GM23338 (cell line): Measurements from ENCODE around the gene CDH4. TPM values are rescaled to one million over a fixed set of nuclear protein-coding genes. Genes with fewer than 3 reads are reported as not detected.

Source experiments
- ATAC-seq: fragments of 200-7000 bp; cut with Tn5 transposase; 3 replicates; pipeline ENCODE4 v1.9.1; 2020
- DNase-seq: peaks from one replicate; pipeline ENCODE4 v3.0.0-alpha.2; 2015; ENCODE audit warnings: low spot score
- H2AFZ ChIP-seq: fragments of 200-600 bp; sonication (generic); 2 replicates; pipeline ENCODE4 v1.8.0; 2016; ENCODE audit warnings: antibody characterized with exemption, mild to moderate bottlenecking, moderate library complexity
- H3F3A ChIP-seq: fragments of 200-600 bp; sonication (generic); replicated peaks from 2 replicates; pipeline ENCODE4 v1.8.0; 2017; ENCODE audit warnings: antibody characterized with exemption, mixed run types, low read depth
- H3K27ac ChIP-seq: fragments of 200-600 bp; sonication (generic); 2 replicates; pipeline ENCODE4 v1.6.1; 2016; ENCODE audit warnings: low read depth
- H3K27me3 ChIP-seq: fragments of 200-600 bp; sonication (generic); 2 replicates; pipeline ENCODE4 v1.8.0; 2016; ENCODE audit warnings: mild to moderate bottlenecking, mixed run types, moderate library complexity; ENCODE audit not compliant: insufficient read depth
- H3K36me3 ChIP-seq: fragments of 200-600 bp; sonication (generic); 2 replicates; pipeline ENCODE4 v1.8.0; 2016; ENCODE audit warnings: mild to moderate bottlenecking; ENCODE audit not compliant: insufficient read depth
- H3K4me1 ChIP-seq: fragments of 200-600 bp; sonication (generic); 2 replicates; pipeline ENCODE4 v1.8.0; 2016; ENCODE audit warnings: mild to moderate bottlenecking, moderate library complexity; ENCODE audit not compliant: insufficient read depth
- H3K4me2 ChIP-seq: fragments of 200-600 bp; sonication (generic); 2 replicates; pipeline ENCODE4 v1.7.1; 2017; ENCODE audit warnings: mixed run types
- H3K4me3 ChIP-seq: fragments of 200-600 bp; sonication (generic); 2 replicates; pipeline ENCODE4 v1.6.1; 2016; ENCODE audit warnings: mixed run types
- H3K79me2 ChIP-seq: fragments of 200-600 bp; sonication (generic); replicated peaks from 2 replicates; pipeline ENCODE4 v1.8.0; 2017; ENCODE audit warnings: mild to moderate bottlenecking; ENCODE audit not compliant: insufficient read depth
- H3K9me2 ChIP-seq: fragments of 200-600 bp; sonication (generic); 2 replicates; pipeline ENCODE4 v1.8.0; 2017; ENCODE audit not compliant: insufficient read depth
- H4K20me1 ChIP-seq: fragments of 200-600 bp; sonication (generic); replicated peaks from 2 replicates; pipeline ENCODE4 v1.8.0; 2017; ENCODE audit warnings: mild to moderate bottlenecking; ENCODE audit not compliant: insufficient read depth
- H3K27ac Mint-ChIP-seq: 2 replicates; pipeline ENCODE4 v1.8.0; 2020; ENCODE audit warnings: inconsistent platforms, mild to moderate bottlenecking, moderate library complexity, mixed read lengths
- H3K27me3 Mint-ChIP-seq: 3 replicates; pipeline ENCODE4 v1.8.0; 2022; ENCODE audit warnings: low read depth, mild to moderate bottlenecking, moderate library complexity, mixed read lengths, inconsistent platforms; ENCODE audit not compliant: insufficient read depth, poor library complexity
- H3K36me3 Mint-ChIP-seq: 3 replicates; pipeline ENCODE4 v1.8.0; 2021; ENCODE audit warnings: low read depth, mild to moderate bottlenecking, inconsistent platforms, moderate library complexity, mixed read lengths
- H3K4me1 Mint-ChIP-seq: 3 replicates; pipeline ENCODE4 v1.8.0; 2020; ENCODE audit warnings: mild to moderate bottlenecking, inconsistent platforms, mixed read lengths
- H3K4me3 Mint-ChIP-seq: 3 replicates; pipeline ENCODE4 v1.8.0; 2021; ENCODE audit warnings: moderate library complexity, mild to moderate bottlenecking, inconsistent platforms, mixed read lengths
- H3K9me3 Mint-ChIP-seq: 3 replicates; pipeline ENCODE4 v1.8.0; 2020; ENCODE audit warnings: moderate library complexity, mild to moderate bottlenecking, inconsistent platforms, mixed read lengths
- EZH2phosphoT487 ChIP-seq: fragments of 200-600 bp; sonication (generic); IDR thresholded peaks from one replicate; pipeline ENCODE4 v1.8.1; 2018; ENCODE audit warnings: antibody characterized with exemption; ENCODE audit not compliant: unreplicated experiment
- JUNB ChIP-seq: IDR thresholded peaks from one replicate; pipeline ENCODE4 v1.6.1; 2016; ENCODE audit warnings: antibody characterized with exemption; ENCODE audit not compliant: unreplicated experiment
- NANOG ChIP-seq: IDR thresholded peaks from 2 replicates; pipeline ENCODE4 v1.6.1; 2016; ENCODE audit warnings: antibody characterized with exemption, borderline replicate concordance
- STAT1 ChIP-seq: IDR thresholded peaks from one replicate; pipeline ENCODE4 v1.6.1; 2016; ENCODE audit warnings: antibody characterized with exemption; ENCODE audit not compliant: unreplicated experiment
- ZNF462 ChIP-seq: fragments of 250-450 bp; sonication (Bioruptor Pico); IDR thresholded peaks from 2 replicates; pipeline ENCODE4 v1.5.0; 2020; ENCODE audit warnings: mild to moderate bottlenecking, moderate library complexity
- polyA plus RNA-seq: library from polyadenylated mRNA; unstranded; fragments of >200 nt; fragmentation: Nextera tagmentation; extraction: Ambion mirVana; gene quantifications from 2 replicates; pipeline ENCODE4 v1.2.1, GENCODE V29; 2016
- total RNA-seq: library from RNA; depleted of rRNA; stranded (reverse); fragments of >200 nt; shearing (Covaris generic); gene quantifications from 2 replicates; pipeline ENCODE4 v1.2.3, GENCODE V29; 2014
- TF ChIP-seq, protein P1 (sequence below): IDR thresholded peaks from 2 replicates; pipeline ENCODE4 v1.6.1; 2016; ENCODE audit warnings: antibody characterized with exemption

Gene CDH4
- total and polyA plus RNA-seq, 2 experiments from 2014 or later, result 1.2 to 4.2 TPM

DNA sequence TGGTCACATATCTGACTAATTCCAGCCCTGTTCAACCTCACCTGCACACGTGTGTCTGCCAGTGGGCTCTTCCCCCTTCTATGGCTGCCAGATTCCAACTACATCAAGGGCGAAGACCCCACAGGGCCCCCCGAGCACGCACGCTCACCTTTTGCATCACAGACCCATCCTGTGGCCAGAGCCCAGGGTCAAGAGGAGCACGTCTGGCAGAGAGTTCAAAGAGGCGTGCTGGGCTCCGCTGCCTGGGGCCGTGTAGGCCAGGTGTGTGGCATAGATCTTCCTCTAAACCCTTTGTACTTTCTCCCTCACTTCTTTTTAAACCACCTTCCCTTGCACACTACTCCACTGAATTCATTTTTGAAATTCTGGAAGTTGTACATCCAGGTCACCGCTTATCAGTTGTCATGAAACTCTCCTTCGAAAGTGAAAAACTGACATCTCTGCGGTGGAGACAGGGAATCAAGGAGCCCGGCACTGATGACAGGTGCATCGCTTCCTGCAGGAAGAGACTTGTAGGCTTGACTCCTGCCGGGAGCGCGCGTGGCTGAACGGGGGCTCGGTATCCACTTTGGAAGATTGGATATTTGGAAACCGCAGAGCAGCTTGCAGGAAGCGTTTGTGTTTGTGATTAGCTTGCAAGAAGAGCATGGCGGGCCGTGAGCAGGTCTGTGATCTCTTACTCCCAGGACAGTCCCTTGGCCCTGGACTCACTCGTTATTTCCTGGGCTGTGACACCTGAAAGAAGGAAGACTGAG is 397.2 kb downstream of the CDH4 start (continued):
- no peak for TF ChIP-seq ZNF462
- TF ChIP-seq EZH2phosphoT487, result no peak
- no peak for TF ChIP-seq JUNB
- TF ChIP-seq, protein P1, sequence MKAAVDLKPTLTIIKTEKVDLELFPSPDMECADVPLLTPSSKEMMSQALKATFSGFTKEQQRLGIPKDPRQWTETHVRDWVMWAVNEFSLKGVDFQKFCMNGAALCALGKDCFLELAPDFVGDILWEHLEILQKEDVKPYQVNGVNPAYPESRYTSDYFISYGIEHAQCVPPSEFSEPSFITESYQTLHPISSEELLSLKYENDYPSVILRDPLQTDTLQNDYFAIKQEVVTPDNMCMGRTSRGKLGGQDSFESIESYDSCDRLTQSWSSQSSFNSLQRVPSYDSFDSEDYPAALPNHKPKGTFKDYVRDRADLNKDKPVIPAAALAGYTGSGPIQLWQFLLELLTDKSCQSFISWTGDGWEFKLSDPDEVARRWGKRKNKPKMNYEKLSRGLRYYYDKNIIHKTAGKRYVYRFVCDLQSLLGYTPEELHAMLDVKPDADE, result no peak
- TF ChIP-seq NANOG, result no peak
- no peak for TF ChIP-seq STAT1

DNA sequence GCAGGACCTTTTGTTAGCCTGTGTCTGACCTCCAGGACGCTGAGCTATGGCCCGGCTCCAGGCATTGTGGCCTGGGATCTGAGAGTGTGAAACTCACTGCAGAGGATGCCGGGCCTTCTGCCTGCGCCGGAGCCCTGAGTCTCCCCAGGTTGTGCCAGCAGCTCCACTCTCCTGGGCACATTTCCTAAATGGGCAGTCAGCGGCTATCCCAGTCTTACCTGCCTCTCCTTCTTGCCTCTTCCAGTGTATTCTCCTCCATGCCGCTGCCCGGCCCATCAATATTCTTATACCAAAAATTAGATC is 397.8 kb downstream of the CDH4 start:
- Histone ChIP-seq H3K4me1 (no peaks in the 10 kb centered on the region), H3K36me3 (no peaks in the 10 kb centered on the region), H3K4me3 (no peak overlapping the region), H2AFZ (no peak overlapping the region), H3K79me2 (no peaks in the 10 kb centered on the region), H4K20me1 (no peaks in the 10 kb centered on the region), H3K27ac (no peak overlapping the region), H3K27me3 (no peaks in the 10 kb centered on the region), H3K9me2 (no peaks in the 10 kb centered on the region), H3K4me2 (no peak overlapping the region), H3F3A (no peaks in the 10 kb centered on the region)
- DNase-seq (no peak), ATAC-seq (no peak)
- Mint-ChIP-seq H3K4me1 (peaks cover 10% of the 10 kb centered on the region), H3K9me3 (peaks cover 13% of the 10 kb centered on the region), H3K27me3 (peaks cover 22% of the 10 kb centered on the region), H3K27ac (no peak overlapping the region), H3K4me3 (no peak overlapping the region), H3K36me3 (0 out of 3 replicates have a peak, but pooled peaks cover 5% of the 10 kb centered on the region)
- TF ChIP-seq ZNF462 (no peak), NANOG (no peak)
